ENCODE data around the gene PDE3A. TPM values are rescaled to one million over a fixed set of nuclear protein-coding genes. Genes with fewer than 3 reads are reported as not detected.
A peak's percentile ranks its signal among the peaks of the same experiment; 100 is the strongest.

Gene PDE3A
- total RNA-seq, 1 experiment from 2014 or later, result 0.12 TPM

- H3K9me3 ChIP-seq (ENCODE audit: control insufficient read depth in 1 of 2, insufficient read depth in 1 of 2, low read depth in 1 of 2, low read length in 2 of 2), result no peaks in the 10 kb centered on the region
- intact Hi-C loops (cut with micrococcal nuclease), result loop anchor here (10.0 kb wide), 1 partner anchor 375 kb away; no protein-coding TSS in a partner anchor
- ChIA-PET RAD21 (ENCODE audit: low non-redundant PET in 1 of 2, low total read pairs in 2 of 2, uncharacterized antibody in 2 of 2, unreplicated experiment in 2 of 2) (no interaction called here), POLR2A (no interaction called here), CTCF (no interaction called here)
- H3K9me2 ChIP-seq (ENCODE audit: insufficient read depth), result no peaks in the 10 kb centered on the region
- H3K36me3 ChIP-seq (ENCODE audit: control insufficient read depth in 1 of 2, insufficient read depth in 2 of 2, low read length in 2 of 2), result no peaks in the 10 kb centered on the region
- H3K27ac ChIP-seq (ENCODE audit: low read depth, low read length), result no peak overlapping the region; the same call in 1 of the 2 replicates
- H3K4me2 ChIP-seq (ENCODE audit: low read length), result peak overlapping the region; percentile 90
- peak overlapping the region; percentile 17 for H2AFZ ChIP-seq (ENCODE audit: low read depth, low read length, poor library complexity, severe bottlenecking)
- no peaks in the 10 kb centered on the region; a peak in 1 of 4 replicates for H3K4me1 ChIP-seq (ENCODE audit: control insufficient read depth in 1 of 2, insufficient read depth in 2 of 2, low read length in 2 of 2)
- BruUV-seq (replicated peaks), result no TSS peak
- ATAC-seq (peak; percentile 64), DNase-seq (ENCODE audit: low read depth, low spot score) (no peak)
- peak overlapping the region; percentile 54 to 62 for H3K4me3 ChIP-seq (replicated peaks in 1 of 2; ENCODE audit: low read depth in 1 of 2, low read length in 2 of 2)
- H4K20me1 ChIP-seq (ENCODE audit: insufficient read depth), result no peaks in the 10 kb centered on the region
- no peaks in the 10 kb centered on the region for H3K79me2 ChIP-seq (ENCODE audit: insufficient read depth, low read length)
- TF ChIP-seq EGR1 (IDR thresholded peaks at IDR 0.05; ENCODE audit: low read depth) (peak; percentile 25; the same call in 1 of the 2 replicates), MAX (IDR thresholded peaks at IDR 0.05) (peak; percentile 16; the same call in 1 of the 2 replicates), TCF7L2 (IDR thresholded peaks at IDR 0.05; ENCODE audit: borderline replicate concordance, extremely low read depth, insufficient read depth, insufficient read length) (no peak)
- H3K9ac ChIP-seq (ENCODE audit: low read length), result no peak overlapping the region
- 0 out of 2 replicates have a peak, but pooled peaks cover 4% of the 10 kb centered on the region for H3K27me3 ChIP-seq (ENCODE audit: insufficient read depth, low read length)
Observed at GRCh38 chr12:20369305-20370013, 1.1 kb downstream of the PDE3A start.

- Histone ChIP-seq H3K9me3 (ENCODE audit: control insufficient read depth in 1 of 2, insufficient read depth in 1 of 2, low read depth in 1 of 2, low read length in 2 of 2) (no peaks in the 10 kb centered on the region), H3K27me3 (ENCODE audit: insufficient read depth, low read length) (0 out of 2 replicates have a peak, but pooled peaks cover 4% of the 10 kb centered on the region), H4K20me1 (ENCODE audit: insufficient read depth) (no peaks in the 10 kb centered on the region), H3K36me3 (ENCODE audit: control insufficient read depth in 1 of 2, insufficient read depth in 2 of 2, low read length in 2 of 2) (no peaks in the 10 kb centered on the region), H3K27ac (ENCODE audit: low read depth, low read length) (no peak overlapping the region; the same call in 1 of the 2 replicates), H3K4me2 (ENCODE audit: low read length) (peak overlapping the region; percentile 90), H3K79me2 (ENCODE audit: insufficient read depth, low read length) (no peaks in the 10 kb centered on the region), H3K9me2 (ENCODE audit: insufficient read depth) (no peaks in the 10 kb centered on the region), H3K9ac (ENCODE audit: low read length) (no peak overlapping the region), H3K4me1 (ENCODE audit: control insufficient read depth in 1 of 2, insufficient read depth in 2 of 2, low read length in 2 of 2) (no peaks in the 10 kb centered on the region; a peak in 1 of 4 replicates), H3K4me3 (replicated peaks in 1 of 2; ENCODE audit: low read depth in 1 of 2, low read length in 2 of 2) (peak overlapping the region; percentile 54 to 62), H2AFZ (ENCODE audit: low read depth, low read length, poor library complexity, severe bottlenecking) (peak overlapping the region; percentile 17)
- ChIA-PET POLR2A (no interaction called here), RAD21 (ENCODE audit: low non-redundant PET in 1 of 2, low total read pairs in 2 of 2, uncharacterized antibody in 2 of 2, unreplicated experiment in 2 of 2) (interaction anchor here in 1 of 2 experiments (0.9 kb wide), 1 partner anchor 455 kb away, joined by 5 read pairs; no protein-coding TSS in a partner anchor), CTCF (no interaction called here)
- no TSS peak for BruUV-seq (replicated peaks)
- no peak for DNase-seq (ENCODE audit: low read depth, low spot score)
- intact Hi-C loops (cut with micrococcal nuclease), result no loop called here
- ATAC-seq, result no peak; the same call in 1 of the 2 replicates
- TF ChIP-seq ZNF274 (IDR thresholded peaks at IDR 0.05; ENCODE audit: low read depth, low read length) (no peak), ELF1 (IDR thresholded peaks at IDR 0.05; ENCODE audit: borderline replicate concordance, low read depth) (no peak), REST (IDR thresholded peaks at IDR 0.05; ENCODE audit: low read depth) (no peak), JUND (IDR thresholded peaks at IDR 0.05) (no peak), EZH2phosphoT487 (IDR thresholded peaks at IDR 0.05; ENCODE audit: borderline replicate concordance) (no peak), SP1 (IDR thresholded peaks at IDR 0.05; ENCODE audit: low read depth) (no peak), FOSL1 (IDR thresholded peaks at IDR 0.05; ENCODE audit: low read depth) (no peak), CBX3 (IDR thresholded peaks at IDR 0.05; ENCODE audit: low read depth) (no peak), ZBTB33 (IDR thresholded peaks at IDR 0.05; ENCODE audit: extremely low read depth, insufficient replicate concordance, low read length) (no peak), TCF7L2 (IDR thresholded peaks at IDR 0.05; ENCODE audit: borderline replicate concordance, extremely low read depth, insufficient read depth, insufficient read length) (no peak), EZH2 (IDR thresholded peaks at IDR 0.05) (no peak), CEBPB (IDR thresholded peaks at IDR 0.05; ENCODE audit: low read depth) (no peak)
Observed at GRCh38 chr12:20370014-20370386, 1.7 kb downstream of the PDE3A start.

Data from HCT116 (cell line).